H1 (cell line): ENCODE results near the gene KCTD21.

Experiments used
- EZH2 ChIP-seq: fragments of 200-600 bp; sonication (generic); IDR thresholded peaks from 2 replicates; pipeline ENCODE4 v1.7.1; 2012; ENCODE audit warnings: low read depth, mild to moderate bottlenecking, moderate library complexity, low read length, inconsistent platforms; ENCODE audit not compliant: severe bottlenecking
- RFX5 ChIP-seq: IDR thresholded peaks from 2 replicates; pipeline ENCODE4 v1.6.1; 2011; ENCODE audit warnings: low read depth, low read length, improper control_type of control experiment, borderline replicate concordance

DNA sequence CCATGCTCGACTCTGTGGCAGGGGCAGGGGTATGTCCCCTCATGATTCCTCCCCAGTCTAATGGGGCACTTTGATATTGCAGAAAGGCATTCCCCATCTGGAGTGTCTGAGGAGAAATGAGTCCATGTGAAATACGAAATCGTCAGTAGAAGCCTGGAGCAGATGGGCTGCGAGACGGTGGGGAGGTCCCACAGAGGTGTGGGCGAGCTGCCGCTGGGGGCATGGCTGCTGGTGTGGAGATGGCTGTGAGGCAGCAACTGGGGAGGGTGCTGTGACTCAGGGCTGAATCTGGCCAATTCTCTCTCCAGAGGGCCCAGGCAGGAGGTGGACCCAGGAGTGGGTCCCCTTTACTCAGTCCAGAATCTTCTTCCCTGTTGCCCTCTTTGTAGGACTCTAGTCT is 11.2 kb downstream of the KCTD21 start:
- TF ChIP-seq EZH2 (no peak), RFX5 (no peak)
